Mucosa of descending colon (tissue), 3 donors: ENCODE data around the gene C1orf116. TPM values are rescaled to one million over a fixed set of nuclear protein-coding genes. Genes with fewer than 3 reads are reported as not detected.

ENCODE experiments used
- ATAC-seq: fragments of 200-7000 bp; cut with Tn5 transposase; one replicate; pipeline ENCODE4 v1.9.1; 2020; ENCODE audit warnings: mild to moderate bottlenecking, moderate library complexity
- DNase-seq, 3 donors: peaks; one replicate each; pipeline ENCODE4 v3.0.0-alpha.2; 2020
- H3K36me3 ChIP-seq: fragments of 200-600 bp; one replicate; pipeline ENCODE4 v1.8.0; 2021; ENCODE audit warnings: low read depth, mild to moderate bottlenecking
- H3K4me1 ChIP-seq: fragments of 200-600 bp; one replicate; pipeline ENCODE4 v1.8.0; 2021; ENCODE audit warnings: low read depth, mild to moderate bottlenecking
- H3K4me3 ChIP-seq: fragments of 200-600 bp; one replicate; pipeline ENCODE4 v1.8.0; 2021; ENCODE audit warnings: mild to moderate bottlenecking
- H3K9me3 ChIP-seq: fragments of 200-600 bp; one replicate; pipeline ENCODE4 v1.8.0; 2021; ENCODE audit warnings: mild to moderate bottlenecking
- CTCF ChIP-seq: fragments of 200-600 bp; IDR thresholded peaks from one replicate; pipeline ENCODE4 v1.8.0; 2022; ENCODE audit warnings: antibody characterized with exemption, mild to moderate bottlenecking
- intact Hi-C, 2 donors: fragments of 100-400 bp; cut with DNase I in 1 of 2; cut with micrococcal nuclease in 1 of 2; formaldehyde crosslinking; loops; one replicate each; pipeline versions ENCODE4 v1.11.0 to v1.11.1; 2022; cut with DNase I, micrococcal nuclease
- total RNA-seq, 3 donors: library from RNA; stranded (reverse); fragmentation: NEBNext Ultra II Directional in 2 of 3; extraction: Animal tissue kit (Norgen Biotek cat#: 25700) in 2 of 3; gene quantifications; one replicate each; pipeline versions ENCODE4 v1.2.1 to v1.2.4, GENCODE V29; 2021 to 2023
- donor health status: DM: no; HTN: no; CAD: no; lungs with moderate emphysema.
- donor health status: DM: no; HTN: no; CAD: no.
- donor health status: DM: no; HTN: yes; CAD: no.

C1orf116 gene
- total RNA-seq, 3 donors from 2014 or later = 8.7 to 31.0 (median 25.4) TPM

- intact Hi-C loops = no loop called here
- Histone ChIP-seq H3K9me3 (no peaks in the 10 kb centered on the region), H3K4me3 (no peak overlapping the region), H3K36me3 (no peaks in the 10 kb centered on the region), H3K4me1 (peaks cover 8% of the 10 kb centered on the region)
- ATAC-seq = peak; percentile 52
- DNase-seq = peak in 2 of 3 donors; percentile 74 to 87
- TF ChIP-seq CTCF = peak; percentile 58
Measured at GRCh38 chr1:206982216-206982615, 50.3 kb downstream of the C1orf116 start.

GRCh38 chr1:206979379-206980043 lies 53.0 kb downstream of the C1orf116 start:
- no peaks in the 10 kb centered on the region for H3K36me3 ChIP-seq
- ATAC-seq = peak; percentile 78
- H3K4me3 ChIP-seq = no peak overlapping the region
- no peaks in the 10 kb centered on the region for H3K9me3 ChIP-seq
- peaks cover 8% of the 10 kb centered on the region for H3K4me1 ChIP-seq
- peak in 1 of 3 donors; percentile 47 for DNase-seq
- intact Hi-C loops = no loop called here
- TF ChIP-seq CTCF = no peak

GRCh38 chr1:206978259-206978658 lies 54.3 kb downstream of the C1orf116 start:
- no peak for TF ChIP-seq CTCF
- Histone ChIP-seq H3K36me3 (no peaks in the 10 kb centered on the region), H3K4me3 (no peak overlapping the region), H3K4me1 (peaks cover 14% of the 10 kb centered on the region), H3K9me3 (no peaks in the 10 kb centered on the region)
- peak; percentile 80 for ATAC-seq
- intact Hi-C loops = no loop called here
- DNase-seq = peak in 1 of 3 donors; percentile 58

- peak; percentile 28 for ATAC-seq
- Histone ChIP-seq H3K36me3 (no peaks in the 10 kb centered on the region), H3K4me1 (peaks cover 38% of the 10 kb centered on the region), H3K4me3 (no peak overlapping the region), H3K9me3 (no peaks in the 10 kb centered on the region)
- no peak for TF ChIP-seq CTCF
- peak in 1 of 3 donors; percentile 82 for DNase-seq
- intact Hi-C loops = no loop called here
Measured at GRCh38 chr1:206975306-206975705, 57.2 kb downstream of the C1orf116 start.

- no peaks in the 10 kb centered on the region for H3K36me3 ChIP-seq
- ATAC-seq (no peak), DNase-seq (peak in 1 of 3 donors; percentile 2)
- H3K4me1 ChIP-seq = peaks cover 46% of the 10 kb centered on the region
- H3K9me3 ChIP-seq = no peaks in the 10 kb centered on the region
- TF ChIP-seq CTCF = no peak
- no peak overlapping the region for H3K4me3 ChIP-seq
- intact Hi-C loops = no loop called here
Measured at GRCh38 chr1:206974140-206974539, 58.4 kb downstream of the C1orf116 start.
